Astrocyte of the spinal cord (primary cell): ENCODE results near the gene NPPB.
"Not testable (repeated sequence)": the region's sequence is repeated elsewhere in the genome, so short reads cannot be mapped to it uniquely, and the experiment has no call there.

Source experiments
- DNase-seq: peaks from one replicate; pipeline ENCODE4 v3.0.0; 2011; ENCODE audit warnings: low read depth, low spot score
- H3K4me3 ChIP-seq: 2 replicates; pipeline ENCODE4 v1.5.1; 2011; ENCODE audit warnings: low read depth, mild to moderate bottlenecking, low read length, moderate library complexity
- CTCF ChIP-seq: IDR thresholded peaks from 2 replicates; pipeline ENCODE4 v1.5.1; 2012; ENCODE audit warnings: low read depth, mild to moderate bottlenecking, low read length, inconsistent platforms
- in situ Hi-C: cut with HindIII; loops from 2 replicates; pipeline ENCODE4 v1.10.0; 2017; ENCODE audit warnings: low sequenced_read_pairs

Gene NPPB

GRCh38 chr1:11858613-11858967, at the start of gene NPPB:
Gene NPPB (minus strand): TSS chr1:11858945. CDS start chr1:11858833, 112 bp downstream.
- in situ Hi-C loops: no loop called here
- DNase-seq: no peak
- TF ChIP-seq CTCF: no peak
- H3K4me3 ChIP-seq: no peak within 1 kb of the TSS

GRCh38 chr1:11908095-11908675, 49.4 kb upstream of the NPPB start:
- in situ Hi-C loops: no loop called here
- TF ChIP-seq CTCF: no peak
- H3K4me3 ChIP-seq: peak overlapping the region; percentile 60
- peak; percentile 98 for DNase-seq

GRCh38 chr1:11907275-11908094, 48.7 kb upstream of the NPPB start:
- no peak overlapping the region for H3K4me3 ChIP-seq
- in situ Hi-C loops: no loop called here
- TF ChIP-seq CTCF: peak; percentile 83

DNA sequence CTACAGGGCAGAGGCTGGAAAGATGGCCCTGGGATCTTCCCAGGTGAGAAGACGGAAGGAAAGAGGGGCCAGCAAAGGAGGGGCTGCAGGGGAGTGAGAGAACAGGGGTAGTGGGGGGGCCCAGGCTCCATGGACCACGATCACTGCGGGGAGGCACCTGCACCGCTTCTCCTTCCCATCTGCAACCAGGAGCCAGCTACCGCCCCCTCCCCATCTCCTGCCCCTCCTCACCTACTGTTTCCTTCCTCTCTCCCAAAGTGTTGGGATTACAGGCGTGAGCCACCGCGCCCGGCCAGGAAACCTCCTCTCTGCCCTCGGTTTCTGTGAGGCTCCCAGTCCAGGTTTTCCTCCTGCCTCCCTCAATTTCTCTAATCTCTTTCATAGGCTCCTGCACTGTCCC, 48.1 kb upstream of the NPPB start:
- no peak for TF ChIP-seq CTCF
- no peak for DNase-seq
- no peak overlapping the region for H3K4me3 ChIP-seq
- in situ Hi-C loops: no loop called here

More at GRCh38 chr1:11907275-11908094, 48.7 kb upstream of the NPPB start:
- peak; percentile 96 for DNase-seq

GRCh38 chr1:11904978-11905377, 46.2 kb upstream of the NPPB start:
- TF ChIP-seq CTCF: no peak
- in situ Hi-C loops: no loop called here
- H3K4me3 ChIP-seq: no peak overlapping the region
- DNase-seq: no peak

GRCh38 chr1:11904156-11904555, 45.4 kb upstream of the NPPB start:
- H3K4me3 ChIP-seq, DNase-seq, in situ Hi-C loops: not testable (repeated sequence)

DNA sequence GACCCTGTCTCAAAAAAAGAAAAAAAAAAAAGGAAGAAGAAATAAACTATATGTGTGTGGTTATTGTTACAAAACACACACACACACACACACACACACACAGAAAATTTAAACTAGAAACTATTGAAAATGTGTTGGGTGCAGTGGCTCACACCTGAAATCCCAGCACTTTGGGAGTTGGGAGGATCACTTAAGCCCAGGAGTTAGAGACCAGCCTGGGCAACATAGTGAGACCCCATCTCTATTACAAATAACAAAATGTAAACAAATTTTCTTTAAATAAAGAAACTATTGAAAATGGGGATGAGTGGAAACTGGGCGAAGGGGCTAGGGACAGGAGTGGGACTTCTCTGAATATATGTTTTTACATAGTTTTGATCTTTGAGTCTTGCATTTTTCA, 44.5 kb upstream of the NPPB start:
- DNase-seq: no peak
- H3K4me3 ChIP-seq: no peak overlapping the region
- TF ChIP-seq CTCF: no peak
- in situ Hi-C loops: no loop called here

- H3K4me3 ChIP-seq, DNase-seq, in situ Hi-C loops: not testable (repeated sequence)
Observed at GRCh38 chr1:11901446-11901845, 42.7 kb upstream of the NPPB start.
